Globus pallidus (tissue), 1 donor: Measurements from ENCODE around the gene EGFR.

Source experiments
- DNase-seq: peaks from one replicate; pipeline ENCODE4 v3.0.0-alpha.2; 2015; ENCODE audit warnings: low spot score

EGFR gene

DNA sequence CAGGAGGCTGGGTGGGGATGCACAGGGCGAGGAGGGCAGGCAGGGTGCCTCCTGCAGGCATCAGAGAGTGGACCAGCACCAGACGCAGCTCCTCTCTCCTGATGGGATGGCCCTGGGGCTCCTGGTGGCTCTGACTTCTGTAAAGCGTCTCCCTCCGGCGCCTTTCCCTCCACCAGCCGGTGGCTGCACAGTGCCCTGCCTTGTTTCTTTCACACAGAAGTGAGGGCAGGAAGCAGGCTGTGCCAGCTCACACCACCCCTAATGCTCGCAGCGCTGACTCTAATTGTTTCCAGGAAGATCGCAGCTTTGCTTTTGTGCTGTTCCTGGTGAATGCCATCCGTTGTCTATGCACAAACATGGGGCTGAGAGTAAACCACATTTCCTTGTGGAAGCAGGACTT, 194.0 kb downstream of the EGFR start:
- DNase-seq = peak; percentile 27

DNA sequence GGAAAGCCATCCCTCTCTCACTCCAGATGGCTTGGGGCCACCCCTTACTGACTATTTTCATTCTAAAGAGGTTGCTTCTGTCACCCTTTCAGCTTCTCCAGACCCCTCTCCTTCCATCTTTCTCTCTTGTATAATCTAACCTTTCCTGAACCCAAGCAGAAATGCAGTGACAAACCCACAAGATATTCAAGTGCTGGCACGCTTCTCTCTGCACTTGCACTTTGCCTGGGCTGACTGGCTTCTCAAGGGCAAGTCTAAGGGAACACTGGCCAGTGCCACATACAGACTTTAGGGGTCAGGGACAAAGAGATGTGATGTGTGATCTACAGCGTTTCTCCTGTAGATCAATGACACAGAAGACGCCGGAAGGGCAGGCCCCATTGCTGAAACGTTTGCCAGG, 195.9 kb downstream of the EGFR start:
- no peak for DNase-seq

DNA sequence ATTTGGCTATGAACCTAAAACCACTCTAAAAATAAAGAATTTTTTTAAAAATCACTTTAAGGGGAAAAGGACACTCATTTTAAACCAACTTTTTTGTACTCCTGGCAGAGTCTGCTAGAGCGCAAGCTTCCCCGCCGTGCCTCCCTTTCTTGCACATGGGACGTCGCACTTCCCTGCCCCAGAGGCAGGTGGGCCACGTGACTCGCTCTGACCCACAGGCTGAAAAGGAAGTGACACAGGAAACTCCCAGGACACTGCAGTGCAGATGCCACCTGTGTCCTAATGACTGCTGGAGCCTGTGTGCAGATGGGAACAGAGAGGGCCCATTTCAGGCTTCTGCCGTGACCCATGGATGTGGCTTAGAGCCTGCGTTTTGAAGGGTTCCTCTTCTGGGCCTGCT, 204.2 kb downstream of the EGFR start:
- no peak for DNase-seq

DNA sequence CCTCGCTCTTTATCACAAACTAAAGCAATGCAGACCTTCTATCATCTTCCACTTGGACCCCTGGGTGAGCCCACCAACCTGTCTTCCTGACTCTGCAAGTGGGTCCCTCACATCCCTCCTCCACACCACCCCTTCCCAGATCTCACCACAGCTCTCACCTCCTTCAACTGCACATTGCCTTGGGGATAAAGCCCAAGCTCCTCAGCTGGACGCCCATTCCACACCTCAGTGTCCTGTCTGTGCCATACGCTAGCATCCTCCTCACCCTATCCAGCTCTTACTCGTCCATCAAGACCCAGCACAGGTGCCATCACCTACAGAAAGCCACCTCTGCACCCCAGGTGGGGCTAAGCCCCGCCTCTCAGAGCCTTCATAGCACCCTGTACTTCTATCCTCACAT, 205.3 kb downstream of the EGFR start:
- no peak for DNase-seq

DNA sequence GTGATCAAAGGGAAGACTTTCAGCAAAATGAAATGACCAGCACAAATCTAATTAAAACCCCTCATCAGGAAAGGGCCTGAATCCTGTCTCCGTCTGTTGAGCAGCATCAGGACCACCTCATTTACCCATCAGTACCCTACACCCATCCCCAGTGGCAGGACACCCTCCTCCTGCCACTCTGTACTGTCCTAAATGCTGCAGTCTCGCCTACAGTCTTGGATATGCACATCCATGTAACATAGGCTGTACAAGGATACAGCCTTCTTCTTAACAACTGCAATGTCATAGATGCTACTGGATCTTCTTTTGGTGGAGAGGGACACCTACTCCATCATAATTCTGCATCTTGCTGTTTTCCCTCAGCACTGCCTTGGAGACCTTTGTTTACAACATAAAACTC, 206.0 kb downstream of the EGFR start:
- no peak for DNase-seq

DNA sequence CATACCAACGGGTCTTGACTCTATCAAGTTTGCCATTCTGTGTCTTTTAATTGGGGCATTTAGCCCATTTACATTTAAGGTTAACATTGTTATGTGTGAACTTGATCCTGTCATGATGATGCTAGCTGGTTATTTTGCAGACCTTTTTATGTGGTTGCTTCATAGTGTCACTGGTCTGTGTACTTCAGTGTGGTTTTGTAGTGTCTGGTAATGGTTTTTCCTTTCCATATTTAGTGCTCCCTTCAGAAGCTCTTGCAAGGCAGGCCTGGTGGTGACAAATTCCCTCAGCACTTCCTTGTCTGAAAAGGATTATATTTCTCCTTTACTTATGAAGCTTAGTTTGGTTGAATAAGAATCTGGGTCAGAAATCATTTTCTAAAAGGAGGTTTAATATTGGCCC, 211.2 kb downstream of the EGFR start:
- DNase-seq = no peak

DNA sequence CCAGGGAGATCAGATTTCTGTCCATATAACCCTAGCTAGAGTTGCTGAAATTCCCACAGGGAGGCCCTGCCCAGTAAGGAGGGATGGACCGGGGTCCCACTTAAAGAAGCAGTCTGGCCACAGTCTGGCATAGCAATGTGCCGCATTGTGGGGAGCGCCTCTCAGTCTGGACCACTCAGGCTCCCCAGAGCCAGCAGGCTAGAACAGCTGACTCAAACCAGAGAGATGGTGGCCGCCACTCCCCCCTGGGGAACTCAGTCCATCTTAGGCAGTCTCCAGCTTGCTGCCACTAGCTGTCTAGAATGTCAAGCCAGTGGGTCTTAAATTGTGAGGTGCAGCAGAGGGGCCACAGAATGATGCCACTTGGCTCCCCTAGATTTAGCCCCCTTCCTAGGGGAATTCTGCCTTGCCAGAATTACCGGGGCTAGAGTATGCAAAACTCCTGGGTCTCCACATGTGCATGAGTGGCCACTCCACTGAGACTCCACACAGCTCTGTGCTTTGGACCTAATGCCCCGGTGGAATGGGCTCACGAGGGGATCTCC, 213.0 kb downstream of the EGFR start:
- DNase-seq = no peak

DNA sequence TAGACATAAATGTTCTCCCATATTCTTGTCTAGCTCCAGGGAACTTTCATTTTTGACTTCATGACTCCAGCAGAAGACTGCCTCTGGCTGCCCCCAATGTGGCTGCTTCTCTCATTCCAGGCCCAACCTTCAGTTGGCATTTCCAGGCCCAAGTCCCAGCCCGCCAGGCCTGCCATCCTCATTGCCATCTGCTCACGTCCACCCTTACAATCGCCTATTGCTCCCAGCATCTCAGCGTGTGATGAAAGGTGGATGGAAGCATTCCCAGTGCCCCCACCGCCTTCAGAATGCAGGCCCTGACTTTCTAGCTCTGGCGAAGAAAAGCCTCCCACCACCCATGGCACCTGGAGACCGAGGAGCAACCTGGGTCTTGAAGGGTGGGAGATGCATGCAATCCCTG, 214.2 kb downstream of the EGFR start:
- DNase-seq = no peak

DNA sequence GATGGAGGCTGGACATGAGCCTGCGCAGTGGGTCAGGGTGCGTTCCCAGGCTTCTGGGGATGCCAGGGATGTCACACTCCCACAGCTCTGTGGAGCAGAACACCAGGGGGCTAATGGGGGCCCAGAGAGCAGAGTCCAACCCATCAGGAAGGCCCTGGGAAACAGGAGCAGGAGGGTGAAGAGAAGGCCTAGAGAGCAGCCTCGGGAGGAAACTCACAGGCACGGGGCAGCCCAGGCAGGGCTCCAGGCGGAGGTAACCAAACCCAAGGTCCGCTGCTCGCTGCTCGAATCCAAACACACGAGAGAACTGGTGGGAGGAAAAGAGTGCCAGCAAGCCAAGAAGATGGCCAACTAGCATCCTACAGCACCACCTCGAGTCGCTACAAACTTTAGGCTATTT, 215.6 kb downstream of the EGFR start:
- no peak for DNase-seq

DNA sequence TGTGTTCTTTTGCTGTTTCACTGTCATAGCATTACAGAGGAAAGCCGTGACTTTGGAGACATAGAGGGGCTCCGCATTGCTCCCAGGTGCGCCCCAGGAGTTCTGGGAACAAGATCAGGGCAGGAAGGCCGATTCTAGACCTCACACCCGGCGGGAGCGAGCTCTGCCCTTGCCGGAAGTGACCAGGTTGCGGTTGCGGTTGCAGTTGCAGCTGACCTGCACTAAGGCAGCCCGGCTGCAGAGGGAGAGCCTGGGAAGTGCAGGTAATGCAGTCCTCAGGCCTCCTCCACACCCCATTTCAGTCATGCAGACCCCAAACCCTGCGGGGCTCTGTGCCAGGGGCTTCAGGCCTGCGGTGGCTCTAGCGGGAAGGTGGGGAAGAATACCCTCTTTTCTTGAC, 216.3 kb downstream of the EGFR start:
- DNase-seq = no peak

DNA sequence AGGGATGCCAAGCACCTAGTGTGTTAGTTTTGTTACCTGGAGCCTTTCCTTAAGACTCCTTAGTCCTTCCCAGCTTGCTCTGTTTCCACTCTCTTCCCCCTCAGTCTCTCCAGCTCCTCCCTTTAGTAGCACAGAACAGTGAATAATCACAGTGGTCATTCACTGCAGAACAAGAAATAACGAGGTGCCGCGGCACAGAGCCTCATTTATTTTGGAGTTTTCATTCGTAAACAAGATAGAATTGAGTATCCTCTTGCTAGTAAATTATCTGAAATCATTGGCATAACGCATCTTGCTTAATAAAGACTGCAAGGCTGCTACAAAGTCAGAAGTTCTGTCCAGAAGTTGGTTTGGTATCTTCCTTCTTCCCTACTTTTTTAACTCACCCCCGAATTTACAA, 217.0 kb downstream of the EGFR start:
- no peak for DNase-seq

DNA sequence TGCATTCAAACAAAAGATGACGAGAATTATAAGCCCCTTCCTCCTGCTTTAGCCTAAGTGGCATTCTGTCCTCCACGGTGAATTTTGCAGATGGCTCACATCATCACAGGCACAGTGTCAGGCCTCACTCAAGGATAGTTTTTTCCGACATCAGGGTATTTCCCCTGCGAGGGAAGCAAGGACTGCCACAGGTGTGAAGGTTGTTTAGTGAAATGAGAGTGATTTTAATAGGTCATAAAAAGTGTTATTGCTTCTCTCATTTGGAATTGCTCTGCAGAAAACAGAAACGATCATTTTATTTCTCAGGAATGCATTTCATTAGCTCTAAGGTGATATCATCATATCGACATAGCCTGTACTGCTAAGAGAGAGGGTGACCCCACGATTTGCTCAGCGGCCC, 217.7 kb downstream of the EGFR start:
- DNase-seq = no peak

DNA sequence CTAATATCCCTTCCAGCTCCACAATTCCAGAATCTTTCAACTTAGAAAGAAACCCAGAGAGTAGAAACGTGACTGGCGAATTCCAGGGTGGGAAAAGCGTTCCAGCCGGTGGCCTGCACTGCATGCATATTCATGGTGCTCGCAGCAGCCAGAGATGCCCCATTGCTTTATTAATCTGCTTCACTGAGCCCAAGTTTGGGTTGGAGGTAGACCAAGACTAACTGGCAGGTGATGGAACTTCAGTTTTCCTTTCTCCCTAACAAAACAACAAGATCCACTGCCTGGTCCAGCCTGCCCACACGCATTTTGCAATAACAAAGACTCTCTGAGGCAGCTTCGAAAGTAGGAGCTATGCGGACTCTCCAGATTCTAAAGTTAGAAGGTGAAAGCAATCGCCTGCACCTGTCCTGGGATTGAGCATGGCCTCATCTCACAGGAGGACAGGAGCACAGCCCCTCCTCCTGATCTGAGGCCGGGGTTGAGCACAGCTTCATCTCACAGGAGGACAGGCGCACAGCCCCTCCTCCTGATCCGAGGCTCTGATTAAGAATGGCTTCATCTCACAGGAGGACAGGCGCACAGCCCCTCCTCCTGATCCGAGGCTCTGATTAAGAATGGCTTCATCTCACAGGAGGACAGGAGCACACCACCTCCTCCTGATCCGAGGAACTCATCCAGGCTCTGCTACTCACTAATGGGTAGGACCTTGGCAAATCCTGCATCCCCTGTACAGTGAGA, 218.5 kb downstream of the EGFR start:
- no peak for DNase-seq

DNA sequence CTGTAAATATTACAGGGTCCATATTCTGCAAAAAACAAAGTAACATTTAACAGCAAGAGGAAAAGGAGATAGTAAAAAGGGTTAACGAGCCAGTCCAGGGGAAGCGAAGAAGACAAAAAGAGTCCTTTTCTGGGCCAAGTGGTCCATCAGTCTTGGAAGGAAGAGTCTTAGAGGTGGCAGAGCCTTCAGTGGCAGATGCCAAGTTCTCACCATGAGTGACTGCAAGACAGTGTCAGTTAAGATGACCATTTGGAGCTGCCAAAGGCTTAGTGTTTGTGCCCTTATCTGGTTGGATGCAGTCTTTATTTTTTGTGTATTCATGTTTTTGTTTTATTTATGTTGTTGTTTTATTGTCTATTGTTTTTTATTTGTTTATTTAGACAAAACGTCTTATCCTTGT, 220.6 kb downstream of the EGFR start:
- DNase-seq = no peak

DNA sequence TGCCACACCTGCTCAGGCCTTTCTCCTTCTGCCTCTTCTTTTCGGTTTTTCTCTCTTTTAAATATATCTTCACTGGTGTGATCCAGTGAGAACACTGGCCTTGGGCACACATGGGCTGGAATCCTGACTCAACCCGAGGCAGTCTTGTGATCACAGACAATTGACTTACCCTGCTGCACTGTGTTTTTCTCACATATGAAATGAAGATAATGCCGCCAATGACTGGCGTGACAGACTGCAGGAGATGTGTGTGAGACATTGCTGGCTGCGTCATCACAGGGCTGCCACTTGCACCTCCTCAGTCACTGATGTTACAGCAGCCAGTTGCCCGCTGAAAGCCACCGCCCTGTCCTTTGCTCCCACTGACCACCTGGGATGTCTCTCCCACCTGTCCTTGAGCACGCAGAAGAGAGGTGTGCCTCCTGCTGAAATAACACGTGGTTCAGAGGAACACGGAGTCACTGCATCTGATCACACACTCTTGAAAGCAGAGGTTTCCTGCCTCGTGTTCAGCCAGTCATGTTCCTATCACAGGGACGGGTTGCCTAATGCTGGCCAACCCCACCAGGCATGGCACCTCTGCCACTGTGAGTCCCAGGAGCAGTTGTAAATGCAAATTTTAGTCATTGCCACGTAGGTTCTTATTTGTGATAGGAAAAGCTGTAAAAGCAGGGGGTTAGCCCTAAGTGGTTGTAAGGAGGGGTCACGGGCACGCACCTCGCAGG, 221.8 kb downstream of the EGFR start:
- DNase-seq = no peak

DNA sequence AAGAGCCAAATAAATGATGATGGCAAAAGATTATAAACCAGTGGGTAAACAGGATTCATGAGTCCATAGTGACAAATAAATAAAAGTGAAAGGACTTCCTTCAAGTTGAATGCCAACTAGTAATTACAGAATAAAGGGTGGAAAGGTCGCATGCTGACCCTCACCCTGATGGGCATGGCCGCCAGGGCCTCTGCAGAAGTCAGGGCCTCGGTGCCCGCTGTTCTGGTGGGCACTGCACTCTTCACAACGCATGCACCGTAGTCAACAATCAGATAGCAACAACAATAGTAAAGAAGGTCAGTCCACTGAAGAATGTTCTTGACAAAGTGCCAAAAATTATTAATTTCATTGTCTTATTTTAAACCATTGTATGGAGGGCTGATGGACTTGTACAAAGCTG, 223.1 kb downstream of the EGFR start:
- no peak for DNase-seq

DNA sequence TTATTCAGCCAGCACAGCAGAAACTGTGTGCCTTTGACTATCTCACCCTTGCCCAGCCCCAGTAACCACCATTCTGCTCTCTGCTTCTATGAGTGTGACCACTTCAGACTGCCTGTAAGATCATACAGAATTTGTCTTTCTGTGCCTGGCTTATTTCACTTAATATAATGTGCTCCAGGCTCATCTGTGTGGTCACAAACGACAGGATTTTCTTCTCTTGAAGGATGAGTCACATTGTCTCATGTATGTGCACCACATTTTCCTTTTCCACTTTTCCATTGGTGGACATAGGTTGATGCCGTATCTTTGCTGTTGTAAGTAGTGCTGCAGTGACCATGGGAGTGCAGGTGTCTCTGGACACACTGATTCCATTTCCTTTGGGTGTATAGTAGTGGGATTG, 223.8 kb downstream of the EGFR start:
- no peak for DNase-seq

DNA sequence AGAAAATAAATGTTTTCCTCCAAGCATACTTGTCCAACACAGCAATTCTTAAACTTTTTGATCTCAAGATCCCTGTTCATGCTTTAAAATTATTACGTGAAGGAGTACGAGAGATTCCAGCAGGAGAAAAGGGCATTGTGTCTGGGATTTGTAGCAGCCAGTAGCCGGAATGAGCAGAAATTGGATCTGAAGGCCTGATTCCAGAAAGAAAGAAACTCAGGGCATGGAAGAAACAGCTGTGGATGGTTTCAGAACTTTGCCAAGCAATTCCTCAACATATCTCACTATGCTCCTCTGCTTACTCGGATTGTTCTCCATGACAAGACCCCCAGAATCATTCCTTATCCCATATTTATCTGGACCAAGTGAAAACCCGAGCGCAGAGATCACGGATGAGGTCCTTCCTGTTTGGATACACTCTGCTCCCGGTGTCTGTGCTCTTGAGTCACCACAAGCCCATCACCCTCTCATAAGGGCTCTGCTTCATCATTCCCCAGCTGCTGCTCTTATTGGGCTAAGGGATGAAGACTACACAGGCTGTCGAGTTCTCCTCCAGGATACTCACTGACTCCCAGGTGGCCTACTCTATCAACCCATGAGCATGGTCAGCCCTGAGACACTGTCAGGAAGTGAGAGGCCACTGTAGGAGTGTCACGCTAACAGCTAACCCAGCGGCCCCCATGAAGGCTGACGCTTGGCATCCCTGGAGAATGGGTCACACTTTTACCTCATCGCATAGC, 225.4 kb downstream of the EGFR start:
- no peak for DNase-seq

DNA sequence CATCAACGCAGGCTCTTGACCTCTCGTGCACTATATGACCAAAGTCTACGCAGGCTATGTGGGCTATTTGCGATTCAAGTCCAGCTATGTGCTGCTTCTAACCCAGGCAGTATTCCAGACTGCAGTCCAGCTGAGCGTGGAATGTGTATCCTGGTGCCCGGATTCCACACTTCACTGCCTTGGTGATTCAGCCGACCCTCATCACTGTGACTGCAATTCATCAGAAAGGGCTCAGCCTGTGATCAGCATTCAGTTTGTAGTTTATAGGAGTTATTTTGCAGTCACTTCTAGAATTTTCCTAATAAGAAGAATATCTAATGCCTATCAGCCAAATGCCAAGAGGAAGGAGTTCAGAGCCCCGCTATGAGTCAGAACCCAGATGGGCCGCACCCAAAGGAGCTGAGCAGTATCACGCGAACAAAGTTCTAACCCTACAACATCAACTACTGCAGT, 226.5 kb downstream of the EGFR start:
- DNase-seq = peak; percentile 30

DNA sequence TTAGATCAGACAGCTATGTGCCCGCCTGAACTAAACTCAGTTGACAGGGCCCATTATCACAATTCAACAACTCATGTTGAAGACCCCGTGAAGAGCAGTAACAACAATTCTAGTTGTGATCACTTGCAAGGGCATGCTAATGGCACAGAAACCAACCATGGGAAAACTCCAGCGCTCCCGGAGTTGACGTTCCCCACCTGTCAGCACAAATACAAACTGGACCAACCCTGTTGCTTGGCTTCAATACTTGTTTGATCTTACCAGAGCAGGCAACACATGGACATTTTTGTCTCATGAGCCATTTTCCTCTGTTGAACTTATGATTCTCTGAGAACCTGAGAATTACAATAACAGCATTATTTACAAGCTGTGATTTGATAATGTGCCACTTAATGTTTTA, 227.4 kb downstream of the EGFR start:
- no peak for DNase-seq

DNA sequence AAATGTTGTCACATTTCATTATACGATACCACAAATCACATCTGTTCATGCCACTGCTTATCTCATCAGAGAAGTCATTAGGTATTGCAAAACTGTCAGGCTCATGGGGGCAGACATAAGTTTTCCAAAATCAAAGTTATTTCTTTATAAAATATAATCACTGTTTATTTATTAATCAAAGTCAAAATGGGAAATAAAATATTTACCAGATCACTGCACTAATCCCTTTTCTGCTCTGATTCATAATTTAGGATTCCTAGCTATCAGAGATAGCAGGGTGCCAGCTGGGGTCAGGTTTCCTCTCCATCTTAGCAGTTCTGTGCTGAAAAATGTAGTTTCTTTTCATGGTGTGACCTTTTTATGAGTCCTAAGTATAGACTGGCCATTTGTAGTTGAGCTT, 228.6 kb downstream of the EGFR start:
- no peak for DNase-seq

DNA sequence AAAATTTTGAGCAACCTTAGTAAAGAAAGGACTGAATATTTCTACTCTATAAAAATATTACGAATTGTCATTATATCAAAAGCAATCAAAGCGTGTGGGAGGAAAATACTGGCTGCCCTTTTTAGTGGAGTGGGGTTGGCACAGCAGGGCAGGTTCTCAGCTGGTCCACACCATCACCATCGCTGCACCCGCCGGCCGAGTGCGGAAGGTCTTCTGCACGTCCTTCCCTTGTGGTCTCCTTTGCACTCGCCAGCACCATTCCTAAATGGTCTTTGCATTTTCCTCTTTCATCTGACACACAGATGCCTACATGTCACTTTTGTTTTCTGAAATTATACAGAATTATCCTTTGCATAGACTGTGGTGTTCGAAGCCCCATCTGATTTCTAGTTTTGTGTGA, 229.7 kb downstream of the EGFR start:
- DNase-seq = no peak

DNA sequence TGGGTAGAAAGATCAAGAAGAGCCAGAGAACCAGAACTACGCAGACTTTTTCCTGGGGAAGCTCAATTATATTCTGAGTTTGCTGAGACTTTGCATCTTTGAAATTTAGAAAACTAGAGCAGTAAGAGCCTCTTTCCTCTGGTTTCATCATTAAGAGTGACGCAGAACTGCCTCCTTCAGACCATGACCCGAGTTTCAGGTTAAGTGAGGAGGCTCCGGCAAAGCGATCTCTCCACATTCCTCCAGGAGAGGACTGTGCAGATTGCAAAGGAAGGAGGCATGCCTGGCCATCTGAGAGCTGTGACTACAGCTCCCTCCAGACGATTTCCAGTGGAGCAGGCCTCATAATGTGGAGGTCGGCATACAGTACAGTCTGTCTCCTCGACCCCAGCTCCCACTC, 230.5 kb downstream of the EGFR start:
- no peak for DNase-seq
